WERI-Rb-1 (cell line): ENCODE data around the gene ANXA9.

ENCODE experiments used
- DNase-seq: peaks from one replicate; pipeline ENCODE4 v3.0.0-alpha.2; 2020
- H3K27ac ChIP-seq: fragments of 250-450 bp; sonication (Bioruptor Pico); 2 replicates; pipeline ENCODE4 v1.5.1; 2020; ENCODE audit warnings: mild to moderate bottlenecking, moderate library complexity
- H3K27me3 ChIP-seq: fragments of 250-450 bp; sonication (Bioruptor Pico); 2 replicates; pipeline ENCODE4 v1.5.1; 2021; ENCODE audit warnings: mild to moderate bottlenecking, low read depth, moderate library complexity; ENCODE audit not compliant: insufficient read depth, severe bottlenecking
- H3K36me3 ChIP-seq: fragments of 250-450 bp; sonication (Bioruptor Pico); 2 replicates; pipeline ENCODE4 v1.5.1; 2020; ENCODE audit warnings: mild to moderate bottlenecking, moderate library complexity
- H3K4me3 ChIP-seq: 2 replicates; pipeline ENCODE4 v1.5.1; 2011; ENCODE audit warnings: low read depth, mild to moderate bottlenecking, control low read depth, low read length
- H3K9me3 ChIP-seq: fragments of 250-450 bp; sonication (Bioruptor Pico); 2 replicates; pipeline ENCODE4 v1.5.1; 2021; ENCODE audit warnings: mild to moderate bottlenecking, moderate library complexity; ENCODE audit not compliant: severe bottlenecking
- TF ChIP-seq, protein P1 (sequence below): IDR thresholded peaks from 2 replicates; pipeline ENCODE4 v1.5.1; 2011; ENCODE audit warnings: low read depth, mild to moderate bottlenecking, control low read depth, inconsistent platforms, low read length

Gene ANXA9

DNA sequence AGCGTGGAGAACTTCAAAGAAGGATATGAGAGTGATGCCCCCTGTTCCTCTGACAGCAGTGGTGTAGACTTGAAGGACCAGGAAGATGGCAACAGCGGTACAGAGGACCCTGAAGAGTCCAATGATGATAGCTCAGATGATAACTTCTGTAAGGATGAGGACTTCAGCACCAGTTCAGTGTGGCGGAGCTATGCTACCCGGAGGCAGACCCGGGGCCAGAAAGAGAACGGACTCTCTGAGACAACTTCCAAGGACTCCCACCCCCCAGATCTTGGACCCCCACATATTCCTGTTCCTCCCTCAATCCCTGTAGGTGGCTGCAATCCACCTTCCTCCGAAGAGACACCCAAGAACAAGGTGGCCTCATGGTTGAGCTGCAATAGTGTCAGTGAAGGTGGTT lies 21.4 kb upstream of the ANXA9 start:
- TF ChIP-seq, protein P1, sequence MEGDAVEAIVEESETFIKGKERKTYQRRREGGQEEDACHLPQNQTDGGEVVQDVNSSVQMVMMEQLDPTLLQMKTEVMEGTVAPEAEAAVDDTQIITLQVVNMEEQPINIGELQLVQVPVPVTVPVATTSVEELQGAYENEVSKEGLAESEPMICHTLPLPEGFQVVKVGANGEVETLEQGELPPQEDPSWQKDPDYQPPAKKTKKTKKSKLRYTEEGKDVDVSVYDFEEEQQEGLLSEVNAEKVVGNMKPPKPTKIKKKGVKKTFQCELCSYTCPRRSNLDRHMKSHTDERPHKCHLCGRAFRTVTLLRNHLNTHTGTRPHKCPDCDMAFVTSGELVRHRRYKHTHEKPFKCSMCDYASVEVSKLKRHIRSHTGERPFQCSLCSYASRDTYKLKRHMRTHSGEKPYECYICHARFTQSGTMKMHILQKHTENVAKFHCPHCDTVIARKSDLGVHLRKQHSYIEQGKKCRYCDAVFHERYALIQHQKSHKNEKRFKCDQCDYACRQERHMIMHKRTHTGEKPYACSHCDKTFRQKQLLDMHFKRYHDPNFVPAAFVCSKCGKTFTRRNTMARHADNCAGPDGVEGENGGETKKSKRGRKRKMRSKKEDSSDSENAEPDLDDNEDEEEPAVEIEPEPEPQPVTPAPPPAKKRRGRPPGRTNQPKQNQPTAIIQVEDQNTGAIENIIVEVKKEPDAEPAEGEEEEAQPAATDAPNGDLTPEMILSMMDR: no peak
- H3K36me3 ChIP-seq: peaks cover 88% of the 10 kb centered on the region
- H3K27ac ChIP-seq: peak overlapping the region; percentile 81
- H3K9me3 ChIP-seq: no peaks in the 10 kb centered on the region
- no peaks in the 10 kb centered on the region for H3K27me3 ChIP-seq
- no peak overlapping the region for H3K4me3 ChIP-seq
- no peak for DNase-seq

DNA sequence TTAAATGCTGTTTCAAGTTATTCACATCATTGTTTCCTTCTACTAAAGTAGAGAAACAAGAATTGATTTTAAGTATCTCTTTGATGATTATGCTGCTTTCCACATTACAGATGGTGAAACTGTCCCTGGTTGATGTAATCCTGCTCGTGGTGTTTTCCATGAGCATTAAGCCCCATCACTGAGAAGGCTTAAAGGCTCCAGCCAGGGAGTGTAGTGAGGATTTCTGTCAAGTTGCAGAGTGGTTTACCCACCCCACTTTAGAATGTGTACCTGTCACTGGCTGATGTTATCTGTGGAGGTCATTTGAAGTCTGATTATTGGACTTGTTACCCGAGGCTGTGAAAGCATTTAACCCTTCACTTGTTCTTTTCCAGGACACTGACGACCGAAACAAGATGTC lies 20.3 kb upstream of the ANXA9 start:
- peak overlapping the region; percentile 81 for H3K27ac ChIP-seq
- peaks cover 91% of the 10 kb centered on the region for H3K36me3 ChIP-seq
- TF ChIP-seq, protein P1: no peak
- DNase-seq: peak; percentile 94
- no peaks in the 10 kb centered on the region for H3K9me3 ChIP-seq
- no peak overlapping the region for H3K4me3 ChIP-seq
- no peaks in the 10 kb centered on the region for H3K27me3 ChIP-seq

DNA sequence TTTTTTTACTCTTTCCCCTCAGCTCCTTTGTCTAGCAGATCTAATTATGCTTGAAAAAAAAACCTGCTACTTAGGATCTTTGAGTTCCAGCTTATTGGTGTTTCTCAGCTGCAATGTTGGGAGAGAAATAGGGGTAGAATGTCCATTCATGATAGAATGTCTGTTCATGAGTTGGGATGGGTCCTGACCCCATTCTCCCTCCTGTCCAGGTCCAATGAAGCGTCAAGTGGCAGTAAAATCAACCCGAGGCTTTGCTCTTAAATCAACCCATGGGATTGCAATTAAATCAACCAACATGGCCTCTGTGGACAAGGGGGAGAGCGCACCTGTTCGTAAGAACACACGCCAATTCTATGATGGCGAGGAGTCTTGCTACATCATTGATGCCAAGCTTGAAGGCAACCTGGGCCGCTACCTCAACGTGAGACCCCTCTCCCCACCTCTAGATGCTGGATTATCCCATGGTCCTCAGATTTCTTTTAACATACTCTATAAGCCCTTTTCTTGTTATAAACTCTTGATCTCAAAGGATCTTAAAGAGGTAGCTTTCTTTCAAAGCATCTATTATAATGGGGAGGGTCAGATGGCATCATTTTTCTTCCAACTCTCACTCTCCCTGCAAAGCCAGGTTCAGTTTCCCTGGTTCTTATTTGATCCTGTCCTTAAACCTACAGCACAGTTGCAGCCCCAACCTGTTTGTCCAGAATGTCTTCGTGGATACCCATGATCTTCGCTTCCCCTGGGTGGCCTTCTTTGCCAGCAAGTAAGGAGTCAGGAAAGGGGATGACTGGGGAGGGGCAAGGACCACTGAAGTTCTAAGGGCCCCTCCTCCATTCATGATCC lies 18.6 kb upstream of the ANXA9 start:
- no peak for DNase-seq
- H3K4me3 ChIP-seq: no peak overlapping the region
- peaks cover 94% of the 10 kb centered on the region for H3K36me3 ChIP-seq
- H3K9me3 ChIP-seq: no peaks in the 10 kb centered on the region
- no peaks in the 10 kb centered on the region for H3K27me3 ChIP-seq
- peak overlapping the region; percentile 81 for H3K27ac ChIP-seq
- TF ChIP-seq, protein P1: no peak

DNA sequence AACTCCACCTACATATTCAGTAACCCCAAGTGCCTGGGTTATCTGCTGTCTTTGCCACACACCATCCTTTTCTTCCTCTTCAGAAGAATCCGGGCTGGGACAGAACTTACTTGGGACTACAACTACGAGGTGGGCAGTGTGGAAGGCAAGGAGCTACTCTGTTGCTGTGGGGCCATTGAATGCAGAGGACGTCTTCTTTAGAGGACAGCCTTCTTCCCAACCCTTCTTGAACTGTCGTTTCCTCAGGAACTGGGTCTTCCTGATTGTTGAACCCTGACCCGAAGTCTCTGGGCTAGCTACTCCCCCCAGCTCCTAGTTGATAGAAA lies 18.0 kb upstream of the ANXA9 start:
- TF ChIP-seq, protein P1: no peak
- DNase-seq: no peak
- Histone ChIP-seq H3K27ac (peak overlapping the region; percentile 81; the same call in 1 of the 2 replicates), H3K9me3 (no peaks in the 10 kb centered on the region), H3K4me3 (no peak overlapping the region), H3K27me3 (no peaks in the 10 kb centered on the region), H3K36me3 (peaks cover 94% of the 10 kb centered on the region)

DNA sequence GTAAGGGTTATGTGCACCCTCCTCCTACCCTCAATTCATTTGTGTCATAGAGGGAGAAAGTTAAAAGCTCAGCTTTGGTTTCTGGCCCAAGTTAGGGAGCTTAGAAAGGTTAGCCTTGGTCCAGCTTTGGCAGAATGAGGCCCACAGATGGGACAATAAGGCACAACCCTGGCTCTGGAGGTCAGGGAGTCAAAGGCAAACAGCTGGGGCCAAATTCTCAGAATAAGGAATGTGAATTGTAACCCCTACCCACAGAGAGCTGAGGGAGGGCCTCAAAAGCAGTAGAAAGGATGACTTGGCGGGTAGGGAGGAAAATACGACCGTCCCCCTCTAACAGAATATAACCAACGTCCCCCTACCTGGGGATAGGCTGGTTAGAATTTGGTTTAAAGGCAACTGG lies 16.5 kb upstream of the ANXA9 start:
- Histone ChIP-seq H3K4me3 (no peak overlapping the region), H3K27me3 (no peaks in the 10 kb centered on the region), H3K27ac (no peak overlapping the region), H3K36me3 (peaks cover 92% of the 10 kb centered on the region), H3K9me3 (no peaks in the 10 kb centered on the region)
- TF ChIP-seq, protein P1: no peak
- no peak for DNase-seq

DNA sequence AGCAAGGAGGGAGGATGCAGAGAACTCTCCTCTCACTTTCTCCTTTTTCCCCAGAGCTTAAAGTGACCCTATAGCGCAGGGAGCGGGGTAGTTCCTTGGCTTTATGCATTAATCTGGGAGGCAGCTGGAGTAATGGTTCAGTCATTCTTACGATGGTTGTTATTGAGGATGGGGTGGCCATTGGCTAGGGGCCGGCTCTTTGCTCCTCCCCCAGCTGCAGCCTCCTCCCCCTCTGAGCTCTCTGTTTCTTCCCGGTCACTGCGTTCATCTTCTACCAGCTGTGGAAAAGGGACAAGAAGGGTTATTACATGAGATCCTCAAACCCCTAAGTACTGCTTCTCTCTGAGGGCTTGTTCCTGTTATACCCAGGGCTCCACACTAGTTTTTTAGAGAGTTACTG lies 16.1 kb upstream of the ANXA9 start:
- H3K36me3 ChIP-seq: peaks cover 92% of the 10 kb centered on the region
- H3K9me3 ChIP-seq: no peaks in the 10 kb centered on the region
- no peaks in the 10 kb centered on the region for H3K27me3 ChIP-seq
- no peak for DNase-seq
- H3K4me3 ChIP-seq: no peak overlapping the region
- TF ChIP-seq, protein P1: no peak
- no peak overlapping the region for H3K27ac ChIP-seq
